NK-92 (cell line): ENCODE data around the gene TMEM247.
"Not testable (repeated sequence)": the region's sequence is repeated elsewhere in the genome, so short reads cannot be mapped to it uniquely, and the experiment has no call there.

Experiments
- DNase-seq: peaks from one replicate; lab custom pipeline; 2025; ENCODE audit not compliant: unreplicated experiment; lab: John Stamatoyannopoulos, UW

Gene TMEM247

GRCh38 chr2:46509804-46510203 lies 30.4 kb downstream of the TMEM247 start:
- DNase-seq, result no peak

- no peak for DNase-seq
Observed at GRCh38 chr2:46510598-46511177, 31.3 kb downstream of the TMEM247 start.

GRCh38 chr2:46512185-46512584 lies 32.8 kb downstream of the TMEM247 start:
- DNase-seq, result no peak

GRCh38 chr2:46514738-46515137 lies 35.4 kb downstream of the TMEM247 start:
- no peak for DNase-seq

GRCh38 chr2:46517485-46517884 lies 38.1 kb downstream of the TMEM247 start:
- DNase-seq, result no peak

- DNase-seq, result no peak
Observed at GRCh38 chr2:46518861-46519260, 39.5 kb downstream of the TMEM247 start.

GRCh38 chr2:46519265-46519664 lies 39.9 kb downstream of the TMEM247 start:
- no peak for DNase-seq

GRCh38 chr2:46520130-46520711 lies 40.9 kb downstream of the TMEM247 start:
- DNase-seq, result no peak

GRCh38 chr2:46521215-46521683 lies 41.9 kb downstream of the TMEM247 start:
- no peak for DNase-seq

- not testable (repeated sequence) for DNase-seq
Observed at GRCh38 chr2:46522385-46522784, 43.0 kb downstream of the TMEM247 start.

- no peak for DNase-seq
Observed at GRCh38 chr2:46525522-46526155, 46.3 kb downstream of the TMEM247 start.

GRCh38 chr2:46528880-46529279 lies 49.5 kb downstream of the TMEM247 start:
- no peak for DNase-seq

GRCh38 chr2:46530639-46531038 lies 51.3 kb downstream of the TMEM247 start:
- no peak for DNase-seq

- no peak for DNase-seq
Observed at GRCh38 chr2:46531863-46532262, 52.5 kb downstream of the TMEM247 start.
